ENCODE data around the gene CRLF1. TPM values are rescaled to one million over a fixed set of nuclear protein-coding genes. Genes with fewer than 3 reads are reported as not detected.

The CRLF1 gene
- total and polyA plus RNA-seq, 2 experiments from 2014 or later: 18.1 to 19.7 TPM

GRCh38 chr19:18558202-18558555 lies 48.4 kb downstream of the CRLF1 start (continued):
- TF ChIP-seq ZNF114 (CRISPR knock-in tag; IDR thresholded peaks at IDR 0.05) (no peak), CTCF (conservative IDR thresholded peaks at IDR 0.05; ENCODE audit: low read depth in 2 of 2) (no peak), EZH2phosphoT487 (IDR thresholded peaks at IDR 0.05; ENCODE audit: unreplicated experiment) (no peak), ZNF331 (CRISPR knock-in tag; IDR thresholded peaks at IDR 0.05; ENCODE audit: low read depth) (no peak), JUNB (IDR thresholded peaks at IDR 0.05; ENCODE audit: unreplicated experiment) (no peak), POLR2AphosphoS5 (IDR thresholded peaks at IDR 0.05; ENCODE audit: low read depth) (no peak), STAT1 (IDR thresholded peaks at IDR 0.05; ENCODE audit: unreplicated experiment) (no peak)
- TF ChIP-seq, protein P1, sequence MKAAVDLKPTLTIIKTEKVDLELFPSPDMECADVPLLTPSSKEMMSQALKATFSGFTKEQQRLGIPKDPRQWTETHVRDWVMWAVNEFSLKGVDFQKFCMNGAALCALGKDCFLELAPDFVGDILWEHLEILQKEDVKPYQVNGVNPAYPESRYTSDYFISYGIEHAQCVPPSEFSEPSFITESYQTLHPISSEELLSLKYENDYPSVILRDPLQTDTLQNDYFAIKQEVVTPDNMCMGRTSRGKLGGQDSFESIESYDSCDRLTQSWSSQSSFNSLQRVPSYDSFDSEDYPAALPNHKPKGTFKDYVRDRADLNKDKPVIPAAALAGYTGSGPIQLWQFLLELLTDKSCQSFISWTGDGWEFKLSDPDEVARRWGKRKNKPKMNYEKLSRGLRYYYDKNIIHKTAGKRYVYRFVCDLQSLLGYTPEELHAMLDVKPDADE (IDR thresholded peaks at IDR 0.05): no peak

GRCh38 chr19:18557411-18558201 lies 49.0 kb downstream of the CRLF1 start, which contains the start of gene KXD1:
TSS of gene KXD1 (plus strand) at chr19:18557870. CDS start at chr19:18562057, 4,187 bp downstream.
- Histone ChIP-seq H3K4me3 (peak within 1 kb of the TSS; percentile 79), H3K9me2 (ENCODE audit: insufficient read depth) (no peaks in the 10 kb centered on the region), H3K79me2 (replicated peaks; ENCODE audit: insufficient read depth) (peaks cover 33% of the 10 kb centered on the region), H3K4me2 (peak within 1 kb of the TSS; percentile 94), H2AFZ (peak within 1 kb of the TSS; percentile 80), H3K4me1 (ENCODE audit: insufficient read depth) (0 out of 2 replicates have a peak, but pooled peaks cover 8% of the 10 kb centered on the region), H3F3A (replicated peaks; ENCODE audit: low read depth) (peaks cover 8% of the 10 kb centered on the region; the same call in 1 of the 2 replicates), H4K20me1 (replicated peaks; ENCODE audit: insufficient read depth) (peaks cover 7% of the 10 kb centered on the region), H3K36me3 (ENCODE audit: insufficient read depth) (no peaks in the 10 kb centered on the region), H3K27me3 (ENCODE audit: insufficient read depth) (no peaks in the 10 kb centered on the region), H3K27ac (ENCODE audit: low read depth) (peak within 1 kb of the TSS; percentile 35)
- Mint-ChIP-seq H3K4me1 (peaks cover 8% of the 10 kb centered on the region; the same call in 2 of the 3 replicates), H3K36me3 (ENCODE audit: low read depth) (peaks cover 9% of the 10 kb centered on the region; the same call in 1 of the 3 replicates), H3K27me3 (ENCODE audit: insufficient read depth, low read depth, poor library complexity) (peaks cover 13% of the 10 kb centered on the region), H3K27ac (peak within 1 kb of the TSS; percentile 64), H3K9me3 (no peaks in the 10 kb centered on the region), H3K4me3 (peak within 1 kb of the TSS; percentile 91)
- ATAC-seq (peak; percentile 88), DNase-seq (ENCODE audit: low spot score) (peak; percentile 96)
- peak; percentile 87 for TF ChIP-seq POLR2AphosphoS5 (IDR thresholded peaks at IDR 0.05; ENCODE audit: low read depth)
- TF ChIP-seq, protein P2, sequence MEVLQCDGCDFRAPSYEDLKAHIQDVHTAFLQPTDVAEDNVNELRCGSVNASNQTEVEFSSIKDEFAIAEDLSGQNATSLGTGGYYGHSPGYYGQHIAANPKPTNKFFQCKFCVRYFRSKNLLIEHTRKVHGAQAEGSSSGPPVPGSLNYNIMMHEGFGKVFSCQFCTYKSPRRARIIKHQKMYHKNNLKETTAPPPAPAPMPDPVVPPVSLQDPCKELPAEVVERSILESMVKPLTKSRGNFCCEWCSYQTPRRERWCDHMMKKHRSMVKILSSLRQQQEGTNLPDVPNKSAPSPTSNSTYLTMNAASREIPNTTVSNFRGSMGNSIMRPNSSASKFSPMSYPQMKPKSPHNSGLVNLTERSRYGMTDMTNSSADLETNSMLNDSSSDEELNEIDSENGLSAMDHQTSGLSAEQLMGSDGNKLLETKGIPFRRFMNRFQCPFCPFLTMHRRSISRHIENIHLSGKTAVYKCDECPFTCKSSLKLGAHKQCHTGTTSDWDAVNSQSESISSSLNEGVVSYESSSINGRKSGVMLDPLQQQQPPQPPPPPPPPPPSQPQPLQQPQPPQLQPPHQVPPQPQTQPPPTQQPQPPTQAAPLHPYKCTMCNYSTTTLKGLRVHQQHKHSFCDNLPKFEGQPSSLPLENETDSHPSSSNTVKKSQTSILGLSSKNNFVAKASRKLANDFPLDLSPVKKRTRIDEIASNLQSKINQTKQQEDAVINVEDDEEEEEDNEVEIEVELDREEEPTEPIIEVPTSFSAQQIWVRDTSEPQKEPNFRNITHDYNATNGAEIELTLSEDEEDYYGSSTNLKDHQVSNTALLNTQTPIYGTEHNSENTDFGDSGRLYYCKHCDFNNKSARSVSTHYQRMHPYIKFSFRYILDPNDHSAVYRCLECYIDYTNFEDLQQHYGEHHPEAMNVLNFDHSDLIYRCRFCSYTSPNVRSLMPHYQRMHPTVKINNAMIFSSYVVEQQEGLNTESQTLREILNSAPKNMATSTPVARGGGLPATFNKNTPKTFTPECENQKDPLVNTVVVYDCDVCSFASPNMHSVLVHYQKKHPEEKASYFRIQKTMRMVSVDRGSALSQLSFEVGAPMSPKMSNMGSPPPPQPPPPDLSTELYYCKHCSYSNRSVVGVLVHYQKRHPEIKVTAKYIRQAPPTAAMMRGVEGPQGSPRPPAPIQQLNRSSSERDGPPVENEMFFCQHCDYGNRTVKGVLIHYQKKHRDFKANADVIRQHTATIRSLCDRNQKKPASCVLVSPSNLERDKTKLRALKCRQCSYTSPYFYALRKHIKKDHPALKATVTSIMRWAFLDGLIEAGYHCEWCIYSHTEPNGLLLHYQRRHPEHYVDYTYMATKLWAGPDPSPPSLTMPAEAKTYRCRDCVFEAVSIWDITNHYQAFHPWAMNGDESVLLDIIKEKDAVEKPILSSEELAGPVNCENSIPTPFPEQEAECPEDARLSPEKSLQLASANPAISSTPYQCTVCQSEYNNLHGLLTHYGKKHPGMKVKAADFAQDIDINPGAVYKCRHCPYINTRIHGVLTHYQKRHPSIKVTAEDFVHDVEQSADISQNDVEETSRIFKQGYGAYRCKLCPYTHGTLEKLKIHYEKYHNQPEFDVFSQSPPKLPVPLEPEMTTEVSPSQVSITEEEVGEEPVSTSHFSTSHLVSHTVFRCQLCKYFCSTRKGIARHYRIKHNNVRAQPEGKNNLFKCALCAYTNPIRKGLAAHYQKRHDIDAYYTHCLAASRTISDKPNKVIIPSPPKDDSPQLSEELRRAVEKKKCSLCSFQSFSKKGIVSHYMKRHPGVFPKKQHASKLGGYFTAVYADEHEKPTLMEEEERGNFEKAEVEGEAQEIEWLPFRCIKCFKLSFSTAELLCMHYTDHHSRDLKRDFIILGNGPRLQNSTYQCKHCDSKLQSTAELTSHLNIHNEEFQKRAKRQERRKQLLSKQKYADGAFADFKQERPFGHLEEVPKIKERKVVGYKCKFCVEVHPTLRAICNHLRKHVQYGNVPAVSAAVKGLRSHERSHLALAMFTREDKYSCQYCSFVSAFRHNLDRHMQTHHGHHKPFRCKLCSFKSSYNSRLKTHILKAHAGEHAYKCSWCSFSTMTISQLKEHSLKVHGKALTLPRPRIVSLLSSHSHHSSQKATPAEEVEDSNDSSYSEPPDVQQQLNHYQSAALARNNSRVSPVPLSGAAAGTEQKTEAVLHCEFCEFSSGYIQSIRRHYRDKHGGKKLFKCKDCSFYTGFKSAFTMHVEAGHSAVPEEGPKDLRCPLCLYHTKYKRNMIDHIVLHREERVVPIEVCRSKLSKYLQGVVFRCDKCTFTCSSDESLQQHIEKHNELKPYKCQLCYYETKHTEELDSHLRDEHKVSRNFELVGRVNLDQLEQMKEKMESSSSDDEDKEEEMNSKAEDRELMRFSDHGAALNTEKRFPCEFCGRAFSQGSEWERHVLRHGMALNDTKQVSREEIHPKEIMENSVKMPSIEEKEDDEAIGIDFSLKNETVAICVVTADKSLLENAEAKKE (CRISPR knock-in tag; IDR thresholded peaks at IDR 0.05): no peak
- no peak for TF ChIP-seq JUNB (IDR thresholded peaks at IDR 0.05; ENCODE audit: unreplicated experiment)
- peak; percentile 77 for TF ChIP-seq CREB1 (CRISPR knock-in tag; IDR thresholded peaks at IDR 0.05; ENCODE audit: low read depth)
- TF ChIP-seq ZNF331 (CRISPR knock-in tag; IDR thresholded peaks at IDR 0.05; ENCODE audit: low read depth): 0 out of 2 replicates have a peak, but pooled peaks have one; percentile 29
